ENCODE measurements around the gene MUL1.

MUL1 gene

DNA sequence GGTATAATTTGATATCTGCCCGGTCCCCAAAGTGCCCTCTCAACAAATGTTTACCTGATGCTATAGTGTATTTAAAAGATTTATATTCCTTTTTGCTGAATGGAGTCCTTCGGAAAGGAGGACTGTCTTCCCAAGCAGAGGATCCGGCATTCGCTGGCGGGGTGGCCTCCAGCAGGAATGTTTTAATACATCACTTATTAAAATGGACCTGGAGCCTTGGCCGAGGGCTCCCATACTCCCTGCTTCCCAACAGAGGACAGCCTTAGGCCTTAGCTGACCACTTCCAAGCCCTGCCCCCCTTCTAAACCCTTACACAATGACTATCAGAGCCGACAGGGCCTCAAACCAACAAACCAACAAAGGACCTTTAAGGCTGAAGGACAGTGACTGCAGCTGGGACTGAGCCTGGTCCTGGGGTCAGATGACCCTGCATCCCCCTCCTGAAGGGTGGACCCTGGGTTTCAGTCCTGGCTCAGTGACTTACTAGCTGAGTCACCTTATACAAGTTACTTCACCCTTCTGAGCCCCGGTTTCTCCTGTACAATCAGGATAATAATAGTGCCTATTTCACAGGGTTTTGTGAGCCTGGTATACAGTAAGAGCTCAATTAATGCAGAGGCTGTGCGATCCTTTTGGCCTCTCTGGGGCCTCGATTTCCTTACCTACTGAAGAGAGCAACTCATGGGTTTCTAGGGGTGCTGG, 27.6 kb downstream of the MUL1 start:
- TF ChIP-seq, protein P1, sequence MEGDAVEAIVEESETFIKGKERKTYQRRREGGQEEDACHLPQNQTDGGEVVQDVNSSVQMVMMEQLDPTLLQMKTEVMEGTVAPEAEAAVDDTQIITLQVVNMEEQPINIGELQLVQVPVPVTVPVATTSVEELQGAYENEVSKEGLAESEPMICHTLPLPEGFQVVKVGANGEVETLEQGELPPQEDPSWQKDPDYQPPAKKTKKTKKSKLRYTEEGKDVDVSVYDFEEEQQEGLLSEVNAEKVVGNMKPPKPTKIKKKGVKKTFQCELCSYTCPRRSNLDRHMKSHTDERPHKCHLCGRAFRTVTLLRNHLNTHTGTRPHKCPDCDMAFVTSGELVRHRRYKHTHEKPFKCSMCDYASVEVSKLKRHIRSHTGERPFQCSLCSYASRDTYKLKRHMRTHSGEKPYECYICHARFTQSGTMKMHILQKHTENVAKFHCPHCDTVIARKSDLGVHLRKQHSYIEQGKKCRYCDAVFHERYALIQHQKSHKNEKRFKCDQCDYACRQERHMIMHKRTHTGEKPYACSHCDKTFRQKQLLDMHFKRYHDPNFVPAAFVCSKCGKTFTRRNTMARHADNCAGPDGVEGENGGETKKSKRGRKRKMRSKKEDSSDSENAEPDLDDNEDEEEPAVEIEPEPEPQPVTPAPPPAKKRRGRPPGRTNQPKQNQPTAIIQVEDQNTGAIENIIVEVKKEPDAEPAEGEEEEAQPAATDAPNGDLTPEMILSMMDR (IDR thresholded peaks at IDR 0.05; ENCODE audit: low read length), result no peak
- TF ChIP-seq EZH2 (optimal IDR thresholded peaks at IDR 0.05; ENCODE audit: low read depth, low read length) (no peak), EZH2phosphoT487 (IDR thresholded peaks at IDR 0.05; ENCODE audit: low read length) (no peak)
- Histone ChIP-seq H3K79me2 (ENCODE audit: low read length) (no peaks in the 10 kb centered on the region), H3K36me3 (replicated peaks; ENCODE audit: insufficient read depth, low read length) (no peaks in the 10 kb centered on the region), H3K4me2 (ENCODE audit: low read depth, low read length) (no peak overlapping the region), H3K4me3 (ENCODE audit: low read length) (no peak overlapping the region), H4K20me1 (ENCODE audit: insufficient read depth, low read length) (no peaks in the 10 kb centered on the region), H3K27me3 (replicated peaks; ENCODE audit: insufficient read depth, low read length) (peaks cover 95% of the 10 kb centered on the region), H3K4me1 (ENCODE audit: low read length) (no peaks in the 10 kb centered on the region), H3F3A (ENCODE audit: insufficient read depth, low read length) (no peaks in the 10 kb centered on the region), H2AFZ (ENCODE audit: low read length) (no peak overlapping the region), H3K9me2 (replicated peaks; ENCODE audit: insufficient read depth, low read length) (no peaks in the 10 kb centered on the region), H3K27ac (ENCODE audit: low read length) (no peak overlapping the region), H3K9me3 (replicated peaks; ENCODE audit: insufficient read depth, low read length) (no peaks in the 10 kb centered on the region), H3K9ac (ENCODE audit: low read length) (no peak overlapping the region)
- DNase-seq, result no peak

DNA sequence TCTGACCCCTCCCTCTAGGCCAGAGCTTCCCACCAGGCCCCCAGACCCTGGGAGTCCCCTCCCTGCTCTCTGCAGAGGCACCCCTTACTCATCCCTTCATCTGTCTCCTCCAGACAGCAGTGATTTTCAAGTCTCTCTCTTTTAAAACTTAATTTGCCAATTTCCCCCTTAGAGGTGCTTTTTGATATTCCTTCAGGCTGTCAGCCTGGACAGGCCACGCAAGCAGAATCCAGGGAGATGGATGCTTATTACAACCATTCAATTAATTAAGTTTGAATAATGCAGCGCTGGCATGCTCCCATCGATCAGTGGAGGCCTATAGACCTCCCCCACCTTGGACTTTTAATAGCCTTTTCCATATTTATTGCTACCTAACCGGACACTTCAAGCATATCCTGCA, 28.1 kb downstream of the MUL1 start:
- Histone ChIP-seq H3K9me2 (replicated peaks; ENCODE audit: insufficient read depth, low read length) (no peaks in the 10 kb centered on the region), H3K4me3 (ENCODE audit: low read length) (no peak overlapping the region), H3K36me3 (replicated peaks; ENCODE audit: insufficient read depth, low read length) (no peaks in the 10 kb centered on the region), H3K4me1 (ENCODE audit: low read length) (no peaks in the 10 kb centered on the region), H3K4me2 (ENCODE audit: low read depth, low read length) (no peak overlapping the region), H3K79me2 (ENCODE audit: low read length) (no peaks in the 10 kb centered on the region), H4K20me1 (ENCODE audit: insufficient read depth, low read length) (no peaks in the 10 kb centered on the region), H3K9me3 (replicated peaks; ENCODE audit: insufficient read depth, low read length) (no peaks in the 10 kb centered on the region), H3K27ac (ENCODE audit: low read length) (no peak overlapping the region), H3K27me3 (replicated peaks; ENCODE audit: insufficient read depth, low read length) (peaks cover 97% of the 10 kb centered on the region), H2AFZ (ENCODE audit: low read length) (no peak overlapping the region), H3K9ac (ENCODE audit: low read length) (no peak overlapping the region), H3F3A (ENCODE audit: insufficient read depth, low read length) (no peaks in the 10 kb centered on the region)
- no peak for DNase-seq
- TF ChIP-seq EZH2 (optimal IDR thresholded peaks at IDR 0.05; ENCODE audit: low read depth, low read length) (no peak), EZH2phosphoT487 (IDR thresholded peaks at IDR 0.05; ENCODE audit: low read length) (no peak)
- TF ChIP-seq, protein P1 (IDR thresholded peaks at IDR 0.05; ENCODE audit: low read length), result no peak

DNA sequence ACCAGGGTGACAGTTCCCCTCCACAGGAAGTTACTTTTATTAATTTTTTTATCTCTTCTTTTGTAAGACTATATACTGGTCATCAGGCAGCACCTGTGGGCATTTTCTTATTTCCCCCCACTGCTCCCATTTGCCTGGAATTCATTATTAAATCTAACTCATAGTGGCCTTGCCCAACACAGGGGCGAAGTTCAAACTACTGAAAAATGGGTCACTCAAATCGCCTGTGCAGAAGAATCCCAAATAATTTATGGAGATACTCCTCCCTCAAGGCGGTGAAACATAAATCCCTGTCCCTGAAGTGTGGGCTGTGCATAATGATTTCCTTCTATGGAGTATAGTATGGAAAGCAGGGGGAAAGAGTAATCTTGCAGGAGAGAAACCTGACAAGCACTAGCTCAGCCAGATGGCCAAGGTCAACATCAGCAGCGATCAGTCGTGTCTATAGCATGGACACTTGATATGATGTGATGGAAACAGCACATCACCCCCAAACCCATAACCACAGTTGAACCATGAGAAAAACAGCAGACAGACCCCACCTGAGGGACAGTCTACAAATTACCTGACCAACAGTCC, 29.8 kb downstream of the MUL1 start:
- Histone ChIP-seq H3K9me3 (replicated peaks; ENCODE audit: insufficient read depth, low read length) (no peaks in the 10 kb centered on the region), H3K27me3 (replicated peaks; ENCODE audit: insufficient read depth, low read length) (peaks cover 98% of the 10 kb centered on the region), H3K79me2 (ENCODE audit: low read length) (no peaks in the 10 kb centered on the region), H3K9ac (ENCODE audit: low read length) (no peak overlapping the region), H3K9me2 (replicated peaks; ENCODE audit: insufficient read depth, low read length) (no peaks in the 10 kb centered on the region), H3K36me3 (replicated peaks; ENCODE audit: insufficient read depth, low read length) (no peaks in the 10 kb centered on the region), H3K4me2 (ENCODE audit: low read depth, low read length) (no peak overlapping the region), H3F3A (ENCODE audit: insufficient read depth, low read length) (no peaks in the 10 kb centered on the region), H3K4me3 (ENCODE audit: low read length) (no peak overlapping the region), H4K20me1 (ENCODE audit: insufficient read depth, low read length) (no peaks in the 10 kb centered on the region), H2AFZ (ENCODE audit: low read length) (no peak overlapping the region), H3K27ac (ENCODE audit: low read length) (no peak overlapping the region), H3K4me1 (ENCODE audit: low read length) (no peaks in the 10 kb centered on the region)
- no peak for DNase-seq
- TF ChIP-seq, protein P1 (IDR thresholded peaks at IDR 0.05; ENCODE audit: low read length), result no peak
- TF ChIP-seq EZH2phosphoT487 (IDR thresholded peaks at IDR 0.05; ENCODE audit: low read length), result no peak
- TF ChIP-seq EZH2 (optimal IDR thresholded peaks at IDR 0.05; ENCODE audit: low read depth, low read length), result no peak
